MCF 10A (cell line): Measurements from ENCODE around the gene PRCD. TPM values are rescaled to one million over a fixed set of nuclear protein-coding genes. Genes with fewer than 3 reads are reported as not detected.
A peak's percentile ranks its signal among the peaks of the same experiment; 100 is the strongest.

Experiments
- BruUV-seq: library from RNA; stranded (reverse); fragments of 400-500 nt; replicated peaks from 2 replicates; lab custom pipeline; 2021; lab: Mats Ljungman, UMichigan
- CTCF ChIA-PET: fragments of 300-600 bp; sonication (Branson Sonifier 250); formaldehyde crosslinking; extraction: SDS; loops from one replicate; lab custom pipeline; 2021; ENCODE audit warnings: antibody characterized with exemption, inconsistent platforms; lab: Yijun Ruan, JAX
- POLR2A ChIA-PET: fragments of 300-600, 350-650 bp; sonication (Branson Sonifier 250); formaldehyde crosslinking; extraction: SDS; loops from one replicate; lab custom pipeline; 2020; ENCODE audit warnings: antibody characterized with exemption, inconsistent platforms; lab: Yijun Ruan, JAX
- DNase-seq: peaks from one replicate; pipeline ENCODE4 v3.0.0-alpha.2; 2018; ENCODE audit not compliant: unreplicated experiment
- H3K27ac Mint-ChIP-seq: one replicate; pipeline ENCODE4 v1.8.0; 2022; ENCODE audit warnings: mild to moderate bottlenecking, low read depth, mixed read lengths; ENCODE audit not compliant: unreplicated experiment
- H3K27me3 Mint-ChIP-seq: one replicate; pipeline ENCODE4 v1.8.0; 2022; ENCODE audit warnings: mixed read lengths; ENCODE audit not compliant: insufficient read depth, unreplicated experiment
- H3K36me3 Mint-ChIP-seq: one replicate; pipeline ENCODE4 v1.8.0; 2022; ENCODE audit warnings: mild to moderate bottlenecking, moderate library complexity, mixed read lengths; ENCODE audit not compliant: insufficient read depth, unreplicated experiment
- H3K4me1 Mint-ChIP-seq: one replicate; pipeline ENCODE4 v1.8.0; 2022; ENCODE audit warnings: mixed read lengths; ENCODE audit not compliant: insufficient read depth, unreplicated experiment
- H3K4me3 Mint-ChIP-seq: one replicate; pipeline ENCODE4 v1.8.0; 2022; ENCODE audit warnings: mild to moderate bottlenecking, moderate library complexity, mixed read lengths; ENCODE audit not compliant: unreplicated experiment
- H3K9me3 Mint-ChIP-seq: one replicate; pipeline ENCODE4 v1.8.0; 2022; ENCODE audit warnings: mixed read lengths; ENCODE audit not compliant: unreplicated experiment
- CTCF ChIP-seq: fragments of 200-600 bp; IDR thresholded peaks from one replicate; pipeline ENCODE4 v1.8.0; 2022; ENCODE audit warnings: antibody characterized with exemption, mild to moderate bottlenecking; ENCODE audit not compliant: unreplicated experiment
- intact Hi-C: fragments of 100-400 bp; cut with micrococcal nuclease; formaldehyde crosslinking; loops from 2 replicates; pipeline ENCODE4 v1.14.1; 2022
- total RNA-seq: library from RNA; stranded (reverse); gene quantifications from 2 replicates; pipeline ENCODE4 v1.2.3, GENCODE V29; 2022

Gene PRCD
- total RNA-seq, 1 experiment from 2014 or later, result not detected

GRCh38 chr17:76527430-76528111 is 12.3 kb upstream of the PRCD start:
- BruUV-seq, result no TSS peak
- no peak for TF ChIP-seq CTCF
- intact Hi-C loops, result no loop called here
- ChIA-PET CTCF (interaction anchor here (0.6 to 3.8 kb wide), 6 partner anchors 7 to 425 kb away, joined by 3 to 16 read pairs (median 3); no protein-coding TSS in a partner anchor), POLR2A (interaction anchor here (1.2 to 5.0 kb wide), 4 partner anchors 19 to 32 kb away, joined by 5 to 55 read pairs (median 22); partner anchors contain the start of gene RHBDF2)
- Mint-ChIP-seq H3K4me3 (no peak overlapping the region), H3K9me3 (no peaks in the 10 kb centered on the region), H3K27me3 (no peaks in the 10 kb centered on the region), H3K27ac (no peak overlapping the region), H3K4me1 (peaks cover 25% of the 10 kb centered on the region), H3K36me3 (no peaks in the 10 kb centered on the region)
- peak; percentile 89 for DNase-seq

- Mint-ChIP-seq H3K4me1 (peaks cover 29% of the 10 kb centered on the region), H3K27me3 (no peaks in the 10 kb centered on the region), H3K36me3 (no peaks in the 10 kb centered on the region), H3K27ac (no peak overlapping the region), H3K4me3 (no peak overlapping the region), H3K9me3 (no peaks in the 10 kb centered on the region)
- peak; percentile 35 for DNase-seq
- intact Hi-C loops, result no loop called here
- POLR2A ChIA-PET, result interaction anchor here (1.0 to 5.0 kb wide), 6 partner anchors 18 to 72 kb away, joined by 3 to 55 read pairs (median 10); partner anchors contain the start of gene RHBDF2
- BruUV-seq, result no TSS peak
- TF ChIP-seq CTCF, result no peak
- CTCF ChIA-PET, result interaction anchor here (0.6 to 3.8 kb wide), 8 partner anchors 8 to 424 kb away, joined by 3 to 18 read pairs (median 4); no protein-coding TSS in a partner anchor
These were observed 11.7 kb upstream of the PRCD start for GRCh38 chr17:76528156-76528527.

- H3K4me3 Mint-ChIP-seq, result no peak overlapping the region
- peak overlapping the region; percentile 9 for H3K27ac Mint-ChIP-seq
- H3K9me3 Mint-ChIP-seq, result no peaks in the 10 kb centered on the region
- BruUV-seq, result no TSS peak
- intact Hi-C loops, result no loop called here
- ChIA-PET POLR2A (interaction anchor here (0.8 to 5.0 kb wide), 9 partner anchors 12 to 199 kb away, joined by 3 to 55 read pairs (median 5); partner anchors contain the start of genes PRCD and RHBDF2), CTCF (interaction anchor here (0.7 to 3.8 kb wide), 7 partner anchors 9 to 424 kb away, joined by 3 to 18 read pairs (median 4); no protein-coding TSS in a partner anchor)
- H3K4me1 Mint-ChIP-seq, result peaks cover 29% of the 10 kb centered on the region
- H3K27me3 Mint-ChIP-seq, result no peaks in the 10 kb centered on the region
- no peak for DNase-seq
- H3K36me3 Mint-ChIP-seq, result no peaks in the 10 kb centered on the region
- TF ChIP-seq CTCF, result no peak
These were observed 11.2 kb upstream of the PRCD start for GRCh38 chr17:76528528-76529223.
